ENCODE data around the gene TMEM143.
"Not testable (repeated sequence)": the region's sequence is repeated elsewhere in the genome, so short reads cannot be mapped to it uniquely, and the experiment has no call there.

Gene TMEM143

DNA sequence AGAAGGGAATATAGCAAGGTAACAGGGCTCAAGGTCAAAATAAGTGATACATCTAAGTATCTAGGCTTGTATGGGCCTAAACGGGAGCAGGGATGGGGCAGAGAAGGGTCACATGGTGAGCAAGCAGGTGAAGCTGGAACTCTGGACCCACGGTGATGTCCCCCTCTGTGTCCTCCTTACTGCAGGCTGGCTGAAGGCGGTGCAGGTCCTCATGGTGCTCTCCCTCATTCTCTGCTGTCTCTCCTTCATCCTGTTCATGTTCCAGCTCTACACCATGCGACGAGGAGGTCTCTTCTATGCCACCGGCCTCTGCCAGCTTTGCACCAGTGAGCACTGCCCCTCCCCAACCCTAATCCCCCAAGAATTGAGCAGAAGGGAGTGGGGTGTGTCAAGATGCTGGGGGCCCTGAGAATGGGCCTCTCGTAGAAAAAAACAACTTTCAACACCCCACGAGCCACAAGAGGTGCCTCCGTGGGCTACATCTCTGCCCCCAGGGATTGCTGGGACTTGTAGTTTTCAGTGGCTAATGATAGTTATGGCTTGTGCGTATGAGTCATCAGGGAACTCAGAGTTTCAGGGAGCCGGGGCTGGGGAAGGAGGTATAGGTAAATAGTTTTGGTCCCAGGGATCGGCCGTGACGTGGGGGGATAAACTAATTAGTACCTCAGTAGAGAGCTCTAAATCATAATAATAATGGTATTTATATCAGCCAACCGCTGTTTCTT is 34.4 kb downstream of the TMEM143 start:
- peak; percentile 50 for DNase-seq (ENCODE audit: low read depth)

DNA sequence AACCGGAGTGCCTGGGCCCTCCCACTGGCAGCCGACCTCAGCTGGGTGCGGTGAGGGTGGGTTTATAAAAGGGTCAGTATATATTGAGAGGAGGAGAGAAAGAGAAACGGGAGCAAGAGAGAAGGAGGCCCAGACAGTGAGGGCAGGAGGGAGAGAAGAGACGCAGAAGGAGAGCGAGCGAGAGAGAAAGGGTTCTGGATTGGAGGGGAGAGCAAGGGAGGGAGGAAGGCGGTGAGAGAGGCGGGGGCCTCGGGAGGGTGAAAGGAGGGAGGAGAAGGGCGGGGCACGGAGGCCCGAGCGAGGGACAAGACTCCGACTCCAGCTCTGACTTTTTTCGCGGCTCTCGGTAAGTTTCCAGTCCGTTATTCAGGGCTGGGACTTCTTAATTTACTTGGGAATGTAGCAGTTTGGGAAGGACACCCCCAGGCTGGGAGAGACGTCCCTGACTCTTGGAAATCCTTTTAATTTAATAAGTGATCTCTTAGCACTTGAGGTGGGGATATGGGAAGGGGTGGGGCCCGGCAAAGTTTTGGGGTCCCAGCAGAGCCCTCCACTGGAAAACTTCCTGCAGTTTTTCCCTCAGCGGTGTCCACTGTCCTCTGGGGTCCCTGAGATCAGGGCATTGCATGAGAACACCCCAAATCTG is 38.4 kb downstream of the TMEM143 start, which contains the start of gene EMP3:
Gene EMP3, plus strand, starts transcription at position 288 of the 646 bp plus-strand sequence. CDS start 1,293 bp downstream, outside the sequence.
- DNase-seq (ENCODE audit: low read depth): peak; percentile 80

DNA sequence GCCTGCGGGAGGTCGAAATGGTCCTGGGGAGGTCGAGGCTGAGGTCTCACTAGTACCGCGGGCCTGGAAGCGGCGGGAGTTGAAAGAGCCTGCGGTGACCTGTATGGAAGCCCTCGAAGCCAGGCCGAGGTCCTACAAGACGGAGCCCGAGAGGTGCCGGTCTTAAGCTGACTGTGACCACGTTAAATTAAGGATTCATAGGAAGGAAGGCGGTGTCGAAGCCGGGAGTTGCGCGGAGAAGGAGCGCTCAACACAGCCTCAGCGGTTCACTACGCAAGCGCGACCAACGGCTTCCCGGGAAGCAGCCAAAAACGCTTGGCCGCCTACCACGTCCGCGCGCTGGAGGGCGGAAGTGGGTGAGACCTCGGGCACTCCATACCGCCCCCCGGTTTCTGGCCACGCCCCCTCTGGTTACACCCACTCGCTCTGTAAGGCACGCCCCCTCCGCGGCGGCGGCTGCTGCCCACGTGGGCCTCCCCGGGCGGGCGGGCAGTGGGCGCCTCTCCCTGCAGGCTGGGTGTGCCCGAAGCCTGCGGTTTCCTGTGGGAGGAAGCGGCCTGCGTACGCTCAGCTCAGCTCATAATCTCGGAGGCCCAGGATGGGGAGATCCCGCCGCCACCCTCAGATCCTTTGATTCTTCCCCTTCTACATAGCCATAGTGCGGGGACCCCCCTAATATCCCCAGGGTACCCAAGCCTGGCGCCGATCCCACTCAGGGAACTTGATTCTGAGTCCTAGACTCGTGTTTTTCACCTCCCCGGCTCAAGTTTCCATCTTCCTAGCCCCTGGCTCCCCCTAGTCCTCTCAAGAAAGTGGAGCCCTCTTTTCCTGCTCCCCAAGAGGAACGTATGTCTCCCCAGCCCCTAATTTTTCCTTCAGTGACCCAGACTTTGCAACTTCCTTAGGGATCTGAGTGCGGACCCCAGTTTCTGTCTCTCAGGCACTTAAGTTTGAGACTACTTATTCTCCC is 41.8 kb downstream of the TMEM143 start:
- peak; percentile 99 for DNase-seq (ENCODE audit: low read depth)

DNA sequence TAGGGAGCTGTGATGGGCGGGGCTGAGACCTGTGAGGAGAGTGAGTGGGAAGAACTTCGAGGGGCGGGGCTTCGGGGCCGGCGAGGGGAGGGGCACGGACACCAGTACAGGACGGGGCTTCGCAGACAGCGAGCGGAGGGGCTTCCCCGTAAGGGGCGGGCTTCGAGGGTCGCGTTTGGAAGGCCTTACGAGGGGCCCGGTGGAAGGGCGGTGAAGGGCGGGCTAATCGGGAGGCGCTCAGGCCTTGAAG is 42.4 kb downstream of the TMEM143 start:
- DNase-seq (ENCODE audit: low read depth): peak; percentile 96

DNA sequence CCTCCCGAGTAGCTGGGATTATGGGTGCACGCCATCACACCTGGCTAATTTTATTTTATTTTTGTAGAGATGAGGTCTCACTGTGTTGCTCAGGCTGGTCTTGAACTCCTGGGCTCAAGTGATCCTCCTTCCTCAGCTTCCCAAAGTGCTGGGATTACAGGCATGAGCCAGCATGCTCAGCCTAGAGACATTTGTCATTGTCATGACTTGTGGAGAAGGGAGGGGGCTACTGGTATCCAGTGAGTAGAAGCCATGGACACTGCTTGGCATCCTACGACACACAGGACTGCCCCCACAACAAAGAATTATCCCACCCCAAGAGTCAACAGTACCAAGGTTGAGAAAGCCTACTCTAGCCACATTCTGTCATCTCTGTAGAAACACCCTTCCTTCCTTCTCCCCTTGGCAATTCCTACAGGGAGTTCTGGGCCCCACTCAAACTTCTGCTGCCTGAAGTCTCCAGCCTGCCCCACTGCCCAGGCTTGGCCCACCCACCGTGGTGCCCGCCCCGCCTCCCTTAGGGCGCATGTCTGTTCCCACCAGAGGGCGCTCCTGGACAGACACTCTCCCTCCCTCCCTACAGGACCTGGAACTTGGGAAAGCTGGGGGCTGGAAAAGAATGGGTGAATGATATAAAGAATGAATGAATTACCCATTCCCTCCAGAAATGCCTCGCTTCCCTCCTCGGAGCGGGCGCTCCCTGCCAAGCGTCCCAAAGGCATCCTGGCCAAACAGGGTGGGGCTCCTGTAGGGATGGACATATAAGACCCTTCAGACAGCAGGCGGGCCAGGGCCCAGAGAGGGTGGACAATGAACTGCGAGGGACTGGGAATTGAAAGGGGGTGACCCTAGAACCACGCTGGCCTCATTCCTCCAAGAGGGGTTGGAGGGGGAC is 43.8 kb downstream of the TMEM143 start:
- peak; percentile 52 for DNase-seq (ENCODE audit: low read depth)

DNA sequence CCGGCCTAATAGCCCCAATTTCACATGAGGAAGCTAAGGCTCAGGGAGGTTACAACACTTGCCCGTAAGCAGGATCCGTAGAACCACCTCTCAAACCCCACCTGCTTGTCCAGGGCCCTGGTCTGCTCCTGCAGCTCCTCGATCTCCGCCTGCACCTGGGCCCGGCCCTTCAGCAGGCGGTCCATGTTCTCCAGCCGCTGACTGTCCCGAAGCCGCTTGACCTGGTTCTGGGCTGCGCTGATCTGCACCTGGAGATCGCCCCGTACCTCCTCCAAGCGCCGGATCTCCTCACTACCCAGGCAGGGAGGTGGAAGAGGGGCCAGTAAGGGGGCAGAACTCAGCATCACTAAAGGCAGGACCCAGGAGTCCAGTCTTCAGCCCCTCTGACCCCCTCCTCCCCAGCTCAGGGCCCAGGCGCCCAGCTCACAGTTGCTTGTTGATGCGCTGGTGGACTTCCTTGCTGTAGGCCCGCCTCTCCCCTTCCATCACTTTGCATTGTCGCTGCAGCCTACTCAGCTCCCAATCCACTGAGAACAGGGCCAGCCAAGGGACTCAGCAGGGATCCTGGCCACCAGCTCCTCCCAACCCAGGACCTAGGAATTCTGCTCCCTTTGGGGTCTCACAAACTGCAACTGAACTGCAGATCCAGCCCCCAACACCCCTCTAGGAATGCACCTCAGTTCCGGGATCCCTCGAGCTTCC is 45.3 kb downstream of the TMEM143 start:
- DNase-seq (ENCODE audit: low read depth): no peak

DNA sequence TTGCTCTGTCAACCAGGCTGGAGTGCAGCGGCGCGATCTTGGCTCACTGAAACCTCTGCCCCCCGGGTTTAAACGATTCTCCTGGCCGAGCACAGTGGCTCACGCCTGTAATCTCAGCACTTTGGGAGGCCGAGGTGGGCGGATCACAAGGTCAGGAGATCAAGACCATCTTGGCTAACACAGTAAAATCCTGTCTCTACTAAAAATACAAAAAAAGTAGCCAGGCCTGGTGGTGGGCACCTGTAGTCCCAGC is 46.1 kb downstream of the TMEM143 start:
- DNase-seq (ENCODE audit: low read depth): not testable (repeated sequence)

DNA sequence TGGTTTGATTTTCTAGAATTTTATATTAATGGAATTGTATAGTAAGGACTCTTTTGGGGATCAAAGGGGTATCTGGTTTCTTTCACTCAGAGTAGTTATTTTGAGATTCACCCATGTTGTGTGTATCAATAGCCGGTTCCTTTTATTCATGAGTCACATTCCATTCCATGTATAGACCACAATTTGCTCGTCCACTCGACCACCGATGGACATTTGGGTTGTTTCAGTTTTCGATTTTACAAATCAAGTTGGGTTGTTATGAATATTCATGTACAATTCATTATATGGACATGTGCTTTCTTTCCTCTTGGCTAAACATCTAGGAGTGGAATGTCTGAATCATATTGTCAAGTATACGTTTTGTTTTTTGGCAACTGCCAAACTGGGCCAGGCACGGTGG is 48.0 kb downstream of the TMEM143 start:
- DNase-seq (ENCODE audit: low read depth): no peak

DNA sequence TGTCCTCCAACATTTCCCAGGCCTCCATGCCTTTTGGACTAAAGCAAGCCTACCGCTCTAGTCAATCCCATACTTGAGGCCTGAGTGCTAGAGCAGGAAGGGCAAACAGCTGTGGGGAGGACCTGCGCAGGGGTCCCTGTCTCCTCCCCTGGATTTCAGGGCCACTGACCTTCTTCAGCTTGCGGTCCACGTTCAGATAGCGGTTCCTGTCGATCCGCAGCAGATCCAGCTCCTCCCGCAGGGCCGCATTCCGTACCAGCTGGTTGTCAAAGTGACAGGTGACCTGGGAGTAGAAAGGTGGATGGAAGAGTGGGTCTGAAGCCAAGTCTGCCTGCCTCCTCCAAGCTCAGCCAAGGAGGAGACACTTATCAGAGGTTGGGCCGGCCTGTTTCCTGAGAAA is 52.4 kb downstream of the TMEM143 start:
- DNase-seq (ENCODE audit: low read depth): no peak

DNA sequence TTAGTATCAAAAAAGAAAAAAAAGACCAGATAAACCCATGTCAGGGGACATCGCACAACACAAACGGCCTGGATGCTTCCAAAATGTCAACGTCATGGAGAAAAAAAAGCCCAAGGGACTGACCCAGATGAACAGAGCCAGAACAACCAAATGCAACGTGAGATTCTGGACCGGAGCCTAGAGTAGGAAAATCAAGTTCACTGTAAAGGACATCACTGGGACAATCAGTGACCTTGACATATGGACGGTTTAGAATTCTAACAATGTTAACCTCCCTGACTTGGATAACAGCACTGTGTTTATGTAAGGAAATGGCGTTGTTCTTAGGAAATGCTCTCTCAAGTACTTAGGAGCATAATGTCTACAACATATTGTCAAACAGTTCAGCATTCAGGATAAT is 53.5 kb downstream of the TMEM143 start:
- DNase-seq (ENCODE audit: low read depth): no peak

DNA sequence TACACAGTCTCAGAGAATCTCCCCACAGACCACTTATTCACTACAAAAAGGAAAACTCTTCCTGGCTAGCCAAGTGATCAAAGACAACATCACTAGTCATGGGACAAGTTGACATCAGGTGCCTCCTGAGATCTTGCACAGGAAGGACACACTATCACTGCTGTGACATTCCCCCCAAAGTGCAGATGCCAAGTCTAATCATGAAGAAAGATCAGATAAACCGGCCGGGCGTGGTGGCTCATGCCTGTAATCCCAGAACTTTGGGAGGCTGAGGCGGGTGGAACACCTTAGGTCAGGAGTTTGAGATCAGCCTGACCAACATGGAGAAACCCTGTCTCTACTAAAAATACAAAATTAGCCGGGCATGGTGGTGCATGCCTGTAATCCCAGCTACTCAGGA is 54.0 kb downstream of the TMEM143 start:
- not testable (repeated sequence) for DNase-seq (ENCODE audit: low read depth)

DNA sequence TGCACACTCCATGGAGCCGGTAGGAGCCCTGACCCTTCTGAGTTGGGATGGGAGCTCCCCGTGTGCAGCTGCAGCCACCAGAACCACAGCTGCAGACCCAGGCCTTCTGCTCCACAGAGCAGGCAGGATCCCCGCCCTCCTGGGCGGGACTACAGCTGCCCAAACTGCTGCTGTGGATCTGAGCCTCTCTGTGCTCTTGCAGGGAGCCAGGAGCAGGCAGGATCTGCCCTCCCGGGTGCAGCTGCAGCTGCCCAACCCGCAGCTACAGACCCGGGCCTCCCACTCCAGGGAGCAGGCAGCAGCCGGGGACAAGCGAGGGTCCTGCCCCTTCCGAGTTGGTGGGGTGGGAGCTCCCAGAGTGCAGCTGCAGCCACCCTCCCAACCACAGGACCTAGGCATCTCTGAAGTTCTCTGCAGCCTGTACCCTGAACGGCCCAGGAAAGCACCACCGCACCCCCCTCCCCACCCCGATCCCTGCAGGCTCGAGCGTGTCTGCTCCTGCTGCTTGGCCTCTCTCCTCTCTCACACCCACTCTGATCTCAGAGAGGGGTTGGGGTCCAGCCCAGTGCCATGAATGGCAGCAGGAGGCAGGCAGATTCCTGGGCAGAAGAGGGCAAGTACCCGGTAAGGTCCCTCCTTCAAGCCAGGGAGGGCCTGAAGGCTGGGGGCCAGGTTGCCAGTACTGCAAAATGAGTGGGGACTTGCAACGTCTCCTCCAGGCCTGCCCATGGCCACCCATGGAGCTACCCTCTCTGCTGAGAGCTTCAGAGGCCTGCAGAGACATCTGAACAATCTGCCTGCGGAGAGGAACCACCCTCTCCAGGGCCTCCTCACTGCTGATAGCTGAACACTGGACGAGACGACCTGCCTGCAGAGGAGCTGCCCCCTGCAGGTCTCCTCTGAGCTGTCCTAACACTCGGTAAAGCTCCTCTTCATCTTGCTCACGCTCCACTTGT is 54.8 kb downstream of the TMEM143 start:
- no peak for DNase-seq (ENCODE audit: low read depth)

DNA sequence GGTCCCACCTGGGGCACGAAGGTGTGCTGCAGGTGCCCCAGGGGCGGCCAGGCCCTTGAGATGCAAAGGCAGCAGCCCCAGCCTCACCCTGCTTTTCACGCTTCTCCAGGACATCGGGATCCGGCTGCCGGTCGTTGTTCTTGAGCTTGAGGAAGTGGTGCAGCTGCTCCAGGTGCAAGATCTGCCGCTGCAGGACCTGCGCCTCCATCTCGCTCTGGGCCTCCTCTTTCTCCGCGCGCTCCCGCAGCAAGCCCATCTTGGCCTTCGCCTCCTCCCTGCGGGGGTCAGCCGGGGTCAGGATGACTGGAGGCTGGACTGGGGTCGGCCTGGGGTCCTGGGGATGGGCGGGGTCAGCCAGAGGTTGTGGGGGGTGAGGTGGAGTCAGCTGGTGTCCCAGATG is 59.9 kb downstream of the TMEM143 start:
- no peak for DNase-seq (ENCODE audit: low read depth)

DNA sequence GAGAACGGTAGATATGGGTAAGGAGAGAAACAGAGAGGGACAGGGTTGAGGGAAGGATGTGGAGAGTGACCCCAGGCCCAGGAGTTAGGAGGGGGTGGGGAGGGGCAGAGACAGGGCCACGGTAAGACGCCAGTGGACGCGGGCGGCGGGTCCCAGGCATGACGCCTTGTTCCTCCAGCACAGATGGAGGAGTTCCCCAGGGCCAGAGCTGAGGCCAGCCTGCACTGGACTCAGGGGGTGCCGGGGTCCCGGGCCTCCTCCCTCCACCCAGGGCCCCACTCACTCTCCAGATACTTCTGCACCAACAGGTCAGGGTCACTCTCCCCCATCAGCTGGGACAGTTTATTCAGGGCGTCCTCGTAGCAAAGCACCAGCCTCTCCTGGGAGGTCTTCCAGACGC is 60.4 kb downstream of the TMEM143 start:
- DNase-seq (ENCODE audit: low read depth): no peak

DNA sequence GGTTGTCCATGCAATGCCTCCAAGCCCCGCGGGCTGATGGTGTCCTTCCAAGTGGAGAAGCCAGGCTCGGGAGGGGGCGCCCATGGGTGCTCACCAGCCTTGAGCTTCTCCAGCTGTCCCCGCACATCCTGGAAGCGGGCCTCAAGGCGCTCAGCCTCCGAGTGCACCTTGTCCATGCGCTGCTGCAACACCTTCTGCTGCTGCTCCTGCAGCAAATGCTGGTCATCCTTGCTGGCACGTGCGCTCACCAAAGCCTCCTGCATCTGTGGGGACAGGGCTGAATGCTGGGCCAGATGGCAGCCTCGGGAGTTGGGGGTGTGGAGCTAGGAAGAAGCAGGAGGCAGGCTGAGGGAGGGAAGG is 61.2 kb downstream of the TMEM143 start:
- DNase-seq (ENCODE audit: low read depth): no peak

DNA sequence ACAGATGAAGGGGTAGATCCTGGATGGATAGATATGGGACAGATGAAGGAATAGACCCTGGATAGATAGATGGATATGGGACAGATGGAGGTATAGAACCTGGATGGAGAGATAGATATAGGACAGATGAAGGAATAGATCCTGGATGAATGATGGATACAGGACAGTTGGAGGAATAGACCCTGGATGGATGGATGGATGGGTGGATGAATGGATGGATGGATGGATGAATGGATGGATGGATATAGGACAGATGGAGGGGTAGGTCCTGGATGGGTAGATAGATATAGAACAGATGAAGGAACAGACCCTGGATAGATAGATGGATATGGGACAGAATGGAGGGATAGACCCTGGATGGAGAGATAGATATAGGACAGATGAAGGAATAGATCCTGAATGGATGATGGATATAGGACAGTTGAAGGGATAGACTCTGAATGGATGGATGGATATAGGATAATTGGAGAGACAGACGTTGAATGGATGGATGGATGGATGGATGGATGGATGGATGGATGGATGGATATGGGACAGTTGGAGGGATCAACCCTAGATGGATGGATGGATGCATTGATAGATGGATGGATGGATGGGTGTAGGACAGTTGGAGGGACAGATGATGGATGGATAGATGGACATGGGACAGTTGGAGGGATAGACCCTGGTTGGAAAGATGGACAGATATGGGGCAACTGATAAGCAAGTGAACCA is 61.7 kb downstream of the TMEM143 start:
- no peak for DNase-seq (ENCODE audit: low read depth)

DNA sequence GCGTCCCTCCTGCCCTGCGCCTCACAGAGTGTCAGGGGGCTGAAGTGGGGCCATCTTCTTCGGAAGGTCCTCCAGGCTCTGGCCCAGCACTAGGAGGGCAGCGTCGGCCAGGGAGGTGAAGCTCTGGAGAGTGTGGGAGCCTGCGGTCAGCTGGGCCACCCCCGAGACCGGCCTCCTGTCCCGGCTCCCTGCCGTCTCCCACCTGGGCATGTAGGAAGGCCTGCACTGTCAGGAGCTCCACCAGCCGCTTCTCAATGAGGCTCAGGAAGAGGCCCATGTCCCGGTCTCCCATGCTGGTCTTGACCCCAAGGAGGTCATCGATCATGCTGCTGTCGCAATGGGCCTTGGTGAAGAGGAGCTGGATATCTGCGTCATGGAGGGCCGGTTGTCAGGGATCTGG is 65.8 kb downstream of the TMEM143 start:
- no peak for DNase-seq (ENCODE audit: low read depth)

DNA sequence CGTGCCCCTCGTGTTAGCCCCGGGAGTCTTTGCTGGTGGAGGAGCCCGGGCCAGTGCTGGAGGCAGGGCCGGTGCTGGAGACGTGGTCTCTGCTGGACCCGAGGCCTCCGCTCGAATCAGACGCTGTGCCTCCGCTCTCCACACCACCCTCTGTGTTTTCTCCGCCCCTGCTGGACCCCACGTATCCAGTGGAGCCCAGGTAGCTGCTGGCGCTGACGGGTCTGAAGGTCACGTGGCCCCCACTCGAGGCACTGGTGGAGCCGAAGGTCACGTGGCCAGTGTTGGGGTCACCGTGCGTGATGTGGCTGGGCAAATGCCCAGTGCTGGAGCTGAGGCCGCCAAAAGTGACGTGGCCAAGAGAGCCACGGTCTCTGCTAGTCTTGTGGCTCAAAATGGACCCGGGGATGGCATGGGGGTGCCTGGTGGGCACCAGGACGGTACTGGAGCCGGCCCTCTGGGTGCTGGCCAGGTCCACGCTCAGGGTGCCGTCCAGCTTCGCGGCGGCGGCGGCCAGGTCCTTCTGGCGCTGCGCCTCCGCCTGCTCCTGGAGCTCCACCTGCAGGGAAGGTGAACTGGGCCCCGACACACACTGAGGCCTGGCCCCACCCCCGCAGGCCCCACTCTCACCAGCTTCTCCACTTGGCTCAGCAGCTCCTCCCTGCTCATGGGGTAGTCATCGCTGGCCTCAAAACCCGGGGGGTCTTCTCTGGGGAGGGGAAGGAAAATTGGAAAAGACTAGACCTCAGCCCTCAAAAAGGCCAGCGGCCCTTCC is 66.6 kb downstream of the TMEM143 start:
- DNase-seq (ENCODE audit: low read depth): no peak

DNA sequence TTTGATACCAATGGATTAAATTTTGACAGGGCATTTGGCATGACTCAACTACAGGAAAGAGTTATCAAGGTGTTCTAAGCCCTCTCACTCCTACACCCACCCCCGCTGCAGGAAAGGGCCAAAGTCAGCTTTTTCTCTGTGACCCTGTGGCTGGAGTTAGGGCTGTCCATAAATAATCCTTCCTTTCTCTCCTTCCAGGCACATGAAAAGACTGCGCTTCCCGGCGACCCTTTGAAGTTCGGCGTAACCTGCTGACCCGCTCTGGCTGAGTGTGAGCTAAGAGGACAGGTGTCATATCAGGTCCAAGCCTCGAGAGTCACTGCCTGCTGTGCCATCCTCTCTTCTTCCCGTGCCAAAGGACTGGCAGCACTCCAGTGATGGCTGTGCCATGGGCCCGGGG is 68.3 kb downstream of the TMEM143 start:
- no peak for DNase-seq (ENCODE audit: low read depth)

Measured in T-helper 22 cell (primary cell).